GM18502 (cell line): ENCODE results near the gene ZFP64.
"Not testable (repeated sequence)": the region's sequence is repeated elsewhere in the genome, so short reads cannot be mapped to it uniquely, and the experiment has no call there.

Experiments used
- ATAC-seq: cut with Tn5 transposase; IDR thresholded peaks from one replicate; pipeline ENCODE4 v1.9.1; 2021; ENCODE audit warnings: mild to moderate bottlenecking; ENCODE audit not compliant: unreplicated experiment, poor library complexity

ZFP64 gene

DNA sequence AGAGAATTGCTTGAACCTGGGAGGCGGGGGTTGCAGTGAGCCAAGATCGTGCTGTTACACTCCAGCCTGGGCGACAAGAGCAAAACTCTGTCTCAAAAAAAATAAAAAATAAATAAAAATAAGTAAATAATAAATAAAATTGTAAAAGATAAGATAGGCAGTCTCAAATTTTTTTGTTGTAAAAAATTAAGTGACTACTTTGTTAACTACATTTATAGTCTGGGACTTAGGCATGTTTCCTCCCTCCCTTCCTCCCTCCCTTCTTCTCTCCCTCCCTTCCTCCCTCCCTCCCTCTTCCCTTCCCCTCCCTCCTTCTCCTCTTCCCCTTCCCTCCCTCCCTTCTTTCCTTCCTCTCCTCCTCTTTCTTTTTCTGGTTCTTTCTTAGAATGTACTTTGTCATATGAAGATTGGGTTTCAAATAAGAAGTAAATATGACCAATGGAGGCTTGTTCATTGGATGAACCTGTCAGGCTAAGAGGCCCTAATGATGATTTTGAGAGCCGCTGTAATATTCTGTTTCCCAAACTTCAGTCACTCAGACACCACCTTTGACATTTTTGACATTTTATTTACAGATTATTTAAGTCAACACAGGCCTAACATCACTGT is 24.2 kb downstream of the ZFP64 start:
- ATAC-seq: no peak

DNA sequence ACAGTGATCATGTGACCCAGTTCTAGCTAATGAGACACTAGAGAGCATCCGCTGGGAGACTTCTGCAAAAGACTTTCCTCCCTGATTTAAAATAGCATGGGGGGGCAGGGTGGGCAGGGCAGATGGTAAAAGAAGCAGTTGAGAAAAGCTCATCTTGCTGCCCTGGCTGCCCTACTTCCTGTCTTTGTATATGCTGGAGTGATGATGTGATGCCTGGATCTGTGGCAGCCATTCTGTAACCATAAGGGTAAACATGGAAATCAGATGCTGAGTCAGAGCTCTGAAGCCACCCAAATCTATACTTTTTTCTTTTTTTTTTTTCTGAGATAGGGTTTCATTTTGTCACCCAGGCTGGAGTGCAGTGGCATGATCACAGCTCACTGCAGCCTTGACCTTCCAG is 25.4 kb downstream of the ZFP64 start:
- ATAC-seq: no peak

- no peak for ATAC-seq
Observed at GRCh38 chr20:52160621-52161204, 30.9 kb downstream of the ZFP64 start.

DNA sequence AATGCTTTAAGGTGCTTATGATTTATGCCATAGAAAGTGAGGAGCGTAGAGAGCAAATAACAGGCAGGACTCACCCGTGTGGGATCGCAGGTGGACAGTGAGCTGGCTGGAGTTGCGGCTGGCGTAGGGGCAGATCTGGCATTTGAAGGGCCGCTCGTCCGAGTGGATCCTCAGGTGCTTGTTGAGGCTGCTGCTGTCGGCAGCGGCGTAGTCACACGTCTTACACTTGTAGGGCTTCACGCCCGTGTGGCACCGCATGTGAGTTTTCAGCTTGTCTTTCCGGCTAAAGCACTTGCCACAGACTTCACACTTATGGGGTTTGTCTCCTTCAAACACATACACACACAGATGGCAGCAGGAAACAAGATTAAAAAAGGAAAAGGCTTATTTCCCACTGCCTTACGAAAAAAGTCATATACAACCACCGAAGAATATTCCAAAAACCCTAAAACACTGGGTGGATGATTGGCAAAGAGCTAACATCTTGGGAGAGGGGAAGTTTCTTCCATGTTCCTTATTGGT is 31.5 kb downstream of the ZFP64 start:
- ATAC-seq: no peak

DNA sequence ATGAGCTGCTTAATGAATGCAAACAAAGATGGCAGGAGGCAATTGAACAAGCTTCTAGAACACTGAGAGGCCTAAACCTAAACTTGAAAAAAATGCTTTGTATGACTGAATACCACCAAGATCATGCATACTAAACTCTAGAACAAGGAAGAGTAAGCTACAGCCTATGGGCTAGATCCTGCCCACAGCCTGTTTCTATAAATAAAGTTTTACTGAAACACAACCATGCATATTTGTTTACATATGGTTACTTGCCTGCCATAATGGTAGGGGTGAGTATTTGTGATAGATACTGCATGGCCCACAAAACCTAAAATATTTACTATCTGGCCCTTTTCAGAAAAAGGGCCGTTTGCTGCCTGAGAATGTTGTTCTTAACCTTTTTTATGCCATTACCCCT is 37.0 kb downstream of the ZFP64 start:
- no peak for ATAC-seq

DNA sequence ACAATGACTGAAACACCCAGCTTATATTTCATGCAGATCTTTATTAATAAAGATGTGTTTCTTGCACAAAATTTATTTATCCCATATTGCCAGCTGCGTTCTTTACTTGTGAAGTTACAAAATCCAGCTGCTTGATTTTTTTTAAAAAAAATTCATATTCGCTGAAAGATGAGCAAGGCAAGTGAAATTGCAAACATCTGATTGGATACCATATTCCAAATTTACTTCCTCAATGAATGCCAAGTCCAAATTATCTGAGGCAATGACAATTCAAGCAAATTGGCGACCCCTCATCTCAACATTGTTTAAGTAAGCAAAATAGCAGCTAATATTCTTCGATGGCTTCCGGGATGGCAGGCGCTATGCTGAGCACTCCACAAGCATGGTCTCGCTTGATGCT is 37.7 kb downstream of the ZFP64 start:
- ATAC-seq: no peak

DNA sequence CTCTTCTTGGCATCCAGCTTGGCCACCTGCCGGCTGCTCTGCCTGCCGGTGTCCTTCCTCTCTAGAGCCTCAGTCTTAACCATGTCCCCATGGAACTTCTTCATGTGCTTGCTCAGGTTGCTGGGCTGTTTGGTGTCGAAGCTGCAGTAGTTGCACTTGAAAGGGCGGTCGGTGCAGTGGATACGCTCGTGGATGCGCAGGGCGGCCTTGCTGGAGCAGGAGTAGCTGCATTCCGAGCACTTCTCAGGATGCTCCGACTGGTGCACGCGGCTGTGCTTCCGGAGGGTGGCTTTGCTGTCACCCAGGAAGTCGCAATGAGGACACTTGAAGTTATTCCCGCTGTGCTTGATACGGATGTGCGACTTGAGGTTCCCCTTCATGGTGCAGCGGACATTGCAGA is 38.7 kb downstream of the ZFP64 start:
- ATAC-seq: no peak

DNA sequence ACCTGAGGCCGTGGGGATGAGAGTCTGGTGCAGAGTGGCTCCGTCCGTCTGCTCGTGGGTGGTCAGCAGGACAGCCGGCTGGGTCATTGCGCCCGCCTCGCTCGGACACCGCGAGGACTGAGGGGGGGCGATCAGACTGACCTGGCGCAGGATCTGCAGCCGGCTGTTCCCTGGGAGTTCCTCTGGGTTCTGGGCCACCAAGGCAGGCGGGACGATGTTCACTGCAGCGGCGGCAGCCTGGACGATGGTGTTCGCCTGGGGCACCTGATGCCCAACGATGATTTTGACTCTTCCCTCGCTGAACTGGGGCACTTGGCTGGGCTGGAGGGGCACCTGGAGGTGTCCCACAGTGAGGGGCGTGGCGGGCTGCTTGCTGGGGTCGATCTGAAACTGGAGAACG is 39.2 kb downstream of the ZFP64 start:
- ATAC-seq: no peak

- ATAC-seq: no peak
Observed at GRCh38 chr20:52150440-52151258, 40.9 kb downstream of the ZFP64 start.

GRCh38 chr20:52145587-52145986 is 46.0 kb downstream of the ZFP64 start:
- no peak for ATAC-seq

DNA sequence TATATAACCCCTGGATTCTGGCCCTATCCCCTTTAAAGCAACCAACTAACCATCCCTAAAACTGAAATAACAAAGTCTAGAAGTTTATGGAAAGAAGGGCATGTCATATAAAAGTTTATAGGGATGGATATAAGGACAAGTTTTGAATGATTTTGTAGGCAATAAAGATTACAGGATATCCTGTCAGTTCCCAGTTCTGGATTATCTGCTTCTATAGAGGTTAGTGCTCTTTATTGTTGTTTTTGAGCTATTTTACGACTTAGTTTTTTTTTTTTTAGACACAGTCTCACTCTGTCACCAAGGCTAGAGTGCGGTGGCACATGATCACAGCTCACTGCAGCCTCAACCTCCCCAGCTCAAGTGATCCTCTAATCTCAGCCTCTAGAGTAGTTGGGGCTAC is 48.3 kb downstream of the ZFP64 start:
- ATAC-seq: no peak

GRCh38 chr20:52142757-52143156 is 48.8 kb downstream of the ZFP64 start:
- ATAC-seq: no peak

- ATAC-seq: no peak
Observed at GRCh38 chr20:52139986-52140385, 51.6 kb downstream of the ZFP64 start.

- ATAC-seq: no peak
Observed at GRCh38 chr20:52137850-52138249, 53.7 kb downstream of the ZFP64 start.

DNA sequence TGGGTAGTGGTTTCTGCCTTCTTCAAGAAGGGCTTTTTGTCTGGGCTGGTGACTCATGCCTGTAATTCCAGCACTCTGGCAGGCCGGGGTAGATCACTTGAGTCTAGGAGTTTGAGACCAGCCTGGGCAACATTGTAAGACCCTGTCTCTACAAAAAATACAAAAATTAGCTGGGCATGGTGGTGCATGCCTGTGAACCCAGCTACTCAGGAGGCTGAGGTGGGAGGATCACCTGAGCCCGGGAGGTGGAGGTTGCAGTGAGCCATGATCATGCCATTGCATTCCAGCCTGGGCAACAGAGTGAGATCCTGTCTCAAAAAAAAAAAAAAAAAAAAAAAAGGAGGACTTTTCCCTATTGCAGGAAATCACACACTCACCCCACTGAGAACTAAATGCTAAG is 57.9 kb downstream of the ZFP64 start:
- not testable (repeated sequence) for ATAC-seq

DNA sequence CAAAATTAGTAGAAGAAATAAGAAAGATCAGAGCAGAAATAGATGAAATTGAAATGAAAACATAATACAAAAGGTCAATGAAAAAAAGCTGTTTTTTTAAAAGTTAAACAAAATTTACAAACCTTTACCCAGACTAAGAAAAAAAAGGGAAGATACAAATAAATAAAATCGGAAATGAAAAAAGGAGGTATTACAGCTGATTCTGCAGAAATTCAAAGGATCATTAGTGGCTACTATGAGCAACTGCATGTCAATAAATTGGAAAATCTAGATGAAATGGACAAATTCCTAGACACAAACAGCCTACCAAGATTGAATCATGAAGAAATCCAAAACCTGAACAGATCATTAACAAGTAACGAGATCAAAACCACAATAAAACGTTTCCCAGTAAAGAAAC is 59.2 kb downstream of the ZFP64 start:
- ATAC-seq: no peak

DNA sequence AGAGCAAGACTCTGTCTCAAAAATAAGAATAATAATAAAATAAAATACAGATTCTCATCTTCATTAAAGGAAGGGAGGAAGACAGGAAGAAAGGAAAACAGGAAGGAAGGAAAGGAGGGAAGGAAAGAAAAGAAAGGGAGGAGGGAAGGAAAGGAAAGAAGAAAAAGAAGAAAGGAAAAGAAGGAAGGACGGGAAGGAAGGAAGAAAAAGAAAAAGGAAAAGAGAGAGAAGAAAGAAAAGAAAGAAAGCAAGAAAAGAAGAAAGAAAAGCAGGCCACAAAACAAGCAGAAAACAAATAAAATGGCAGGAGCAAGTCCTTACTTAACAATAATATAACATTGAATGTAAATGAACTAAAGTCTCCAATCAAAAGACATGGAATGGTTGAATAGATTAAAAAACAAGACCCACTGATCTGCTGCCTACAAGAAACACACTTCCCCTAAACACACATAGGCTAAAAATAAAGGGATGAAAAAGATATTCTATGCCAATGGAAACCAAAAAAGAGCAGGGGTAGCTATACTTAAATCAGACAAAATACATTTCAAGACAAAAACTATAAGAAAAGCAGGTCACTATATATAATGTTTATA is 60.4 kb downstream of the ZFP64 start:
- no peak for ATAC-seq

GRCh38 chr20:52130406-52130805 is 61.2 kb downstream of the ZFP64 start:
- no peak for ATAC-seq

- no peak for ATAC-seq
Observed at GRCh38 chr20:52129611-52130010, 62.0 kb downstream of the ZFP64 start.

- ATAC-seq: no peak
Observed at GRCh38 chr20:52127309-52127708, 64.3 kb downstream of the ZFP64 start.

DNA sequence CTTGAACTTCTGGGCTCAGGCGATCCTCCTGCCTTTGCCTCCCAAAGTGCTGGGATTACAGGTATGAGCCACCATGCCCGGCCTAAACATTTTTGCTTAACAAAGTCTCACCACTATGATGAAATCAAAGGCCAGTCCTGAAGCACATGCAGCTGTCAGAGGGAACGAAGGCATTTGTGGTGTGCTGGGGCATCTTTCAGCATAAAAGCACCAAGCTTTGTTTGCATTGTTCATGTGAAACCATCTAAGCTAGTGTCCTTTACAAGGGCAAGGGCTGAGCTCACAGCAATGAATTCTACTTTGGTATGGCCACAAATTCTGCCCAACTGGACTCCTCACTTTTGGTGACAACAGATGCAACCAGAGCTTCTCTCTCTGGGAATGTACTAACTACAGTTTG is 66.8 kb downstream of the ZFP64 start:
- ATAC-seq: no peak
